Nucleus accumbens (tissue), 56 donors: ENCODE results near the gene CHADL.
A peak's percentile ranks its signal among the peaks of the same experiment; 100 is the strongest.

Experiments
- DNase-seq, 56 donors: peaks; one replicate each; lab custom pipeline; 2025; lab: John Stamatoyannopoulos, UW

Gene CHADL

GRCh38 chr22:41234815-41235695 lies 5.7 kb downstream of the CHADL start:
- DNase-seq: peak in 1 of 56 donors; percentile 20

- no peak for DNase-seq
These were observed 9.4 kb downstream of the CHADL start for GRCh38 chr22:41231369-41231768.

- no peak for DNase-seq
These were observed 10.3 kb downstream of the CHADL start for GRCh38 chr22:41230401-41230785.

GRCh38 chr22:41229730-41230400 lies 10.9 kb downstream of the CHADL start:
- DNase-seq: peak in 8 of 56 donors; percentile 12 to 42 (median 24)

DNA sequence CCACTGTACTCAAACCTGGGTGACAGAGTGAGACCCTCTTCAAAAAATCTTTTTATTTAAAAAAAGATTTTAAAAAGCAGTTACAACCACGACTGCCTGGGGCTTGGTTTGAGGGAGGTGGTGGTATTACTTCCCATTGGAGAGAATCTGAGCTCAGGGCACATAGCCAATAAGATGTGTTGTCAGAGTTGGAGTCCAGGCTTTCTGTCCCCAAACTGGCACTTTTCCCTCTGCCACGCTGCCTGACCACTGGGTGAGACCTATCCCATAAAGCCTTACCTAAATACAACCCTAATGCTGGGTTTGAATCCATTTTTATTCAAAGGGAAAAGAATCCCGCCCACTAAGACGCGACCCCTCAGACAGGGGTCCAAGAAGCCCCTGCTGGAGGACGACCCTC lies 11.5 kb downstream of the CHADL start:
- DNase-seq: no peak

GRCh38 chr22:41226723-41227655 lies 13.7 kb downstream of the CHADL start:
- peak in 5 of 56 donors; percentile 23 to 58 (median 33) for DNase-seq

- no peak for DNase-seq
These were observed 17.2 kb downstream of the CHADL start for GRCh38 chr22:41223535-41223934.

- DNase-seq: peak in 10 of 56 donors; percentile 15 to 46 (median 36)
These were observed 17.8 kb downstream of the CHADL start for GRCh38 chr22:41222846-41223507.

- DNase-seq: peak in 42 of 56 donors; percentile 18 to 78 (median 46)
These were observed 23.1 kb downstream of the CHADL start for GRCh38 chr22:41217553-41218157.

DNA sequence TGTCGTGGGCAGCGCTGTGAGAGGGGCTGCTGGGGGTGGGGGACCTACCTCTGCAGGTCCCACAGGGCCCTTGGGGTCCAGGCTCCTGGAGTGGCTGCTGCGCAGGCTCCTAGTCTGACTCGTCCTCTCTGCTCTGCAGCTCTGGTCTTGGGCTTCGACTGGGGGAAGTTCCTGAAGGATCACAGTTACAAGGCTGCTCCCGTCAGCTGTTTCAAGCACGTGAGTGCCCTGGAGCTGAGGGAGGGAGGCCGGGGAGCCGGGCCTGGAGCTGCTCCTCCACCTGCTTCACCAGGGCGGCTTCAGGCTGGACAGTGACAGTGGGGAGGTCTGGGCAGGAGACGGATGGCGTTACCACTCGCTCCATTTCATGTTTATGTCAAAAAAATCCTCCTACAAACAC lies 23.7 kb downstream of the CHADL start:
- DNase-seq: peak in 2 of 56 donors; percentile 31 to 41

- no peak for DNase-seq
These were observed 24.8 kb downstream of the CHADL start for GRCh38 chr22:41215926-41216325.

DNA sequence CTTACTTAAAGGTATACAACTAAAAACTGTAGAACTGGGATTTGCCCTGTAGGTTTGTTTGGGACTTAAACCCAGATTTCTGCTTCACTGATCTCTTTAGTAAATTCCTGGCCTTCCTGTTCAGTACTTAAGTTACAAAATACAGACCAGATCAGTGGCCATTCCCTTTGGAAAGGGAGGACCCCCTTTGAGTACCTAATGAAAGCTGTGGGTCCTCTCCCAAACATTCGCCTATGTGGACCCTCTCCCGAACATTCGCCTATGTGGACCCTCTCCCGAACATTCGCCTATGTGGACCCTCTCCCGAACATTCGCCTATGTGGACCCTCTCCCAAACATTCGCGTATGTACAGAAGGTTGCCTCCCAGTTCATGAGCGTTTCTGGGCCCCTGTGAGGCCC lies 25.3 kb downstream of the CHADL start:
- no peak for DNase-seq

GRCh38 chr22:41206719-41207118 lies 34.0 kb downstream of the CHADL start:
- DNase-seq: no peak

DNA sequence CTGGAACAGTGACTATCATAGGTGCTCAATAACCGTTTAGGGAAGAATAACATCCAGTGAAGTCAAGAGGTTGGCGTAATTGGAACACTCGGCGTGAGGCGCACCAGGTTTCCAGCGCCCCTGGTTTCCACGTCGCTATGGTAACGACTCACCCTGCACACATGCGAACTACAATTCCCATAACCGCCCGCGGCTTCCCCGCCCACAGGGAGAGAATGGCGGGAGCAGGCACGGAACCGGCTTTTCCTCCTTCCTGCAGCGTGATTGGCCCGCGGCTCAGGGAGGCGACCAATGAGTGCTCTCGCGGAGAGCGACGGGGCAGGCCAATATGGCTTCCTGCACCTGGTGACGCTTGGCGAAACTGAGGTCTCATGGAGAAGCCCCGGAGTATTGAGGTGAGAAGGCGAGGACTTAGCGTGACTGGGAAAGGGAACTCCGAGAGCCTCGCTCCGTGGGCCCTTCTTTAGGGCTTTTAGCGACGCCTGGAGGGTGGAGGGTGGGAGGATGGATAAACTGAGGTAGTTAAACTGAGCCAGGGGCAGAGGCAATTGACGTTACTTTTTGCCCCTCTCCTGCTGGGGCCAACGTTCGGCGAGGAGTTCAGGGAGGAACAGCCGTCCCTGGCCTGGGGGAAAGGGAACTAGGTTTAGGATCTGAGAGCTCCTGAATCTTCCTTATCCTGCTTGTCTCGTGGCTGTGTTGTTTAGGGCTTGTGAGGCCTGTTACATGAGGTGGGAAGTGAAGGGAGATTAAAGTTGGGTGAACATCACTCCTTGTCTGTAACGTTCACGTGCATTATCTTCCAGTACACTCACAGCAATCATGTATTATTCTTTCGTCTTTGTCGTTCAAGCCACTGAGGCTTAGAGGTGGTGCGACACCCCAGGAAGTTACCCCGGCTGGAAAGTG lies 35.5 kb downstream of the CHADL start, which contains the start of gene L3MBTL2:
L3MBTL2 (plus strand) TSS at position 321 of the 909 bp plus-strand sequence; CDS start at position 372, 51 bp downstream.
- peak; percentile 84 to 99 (median 96) for DNase-seq

DNA sequence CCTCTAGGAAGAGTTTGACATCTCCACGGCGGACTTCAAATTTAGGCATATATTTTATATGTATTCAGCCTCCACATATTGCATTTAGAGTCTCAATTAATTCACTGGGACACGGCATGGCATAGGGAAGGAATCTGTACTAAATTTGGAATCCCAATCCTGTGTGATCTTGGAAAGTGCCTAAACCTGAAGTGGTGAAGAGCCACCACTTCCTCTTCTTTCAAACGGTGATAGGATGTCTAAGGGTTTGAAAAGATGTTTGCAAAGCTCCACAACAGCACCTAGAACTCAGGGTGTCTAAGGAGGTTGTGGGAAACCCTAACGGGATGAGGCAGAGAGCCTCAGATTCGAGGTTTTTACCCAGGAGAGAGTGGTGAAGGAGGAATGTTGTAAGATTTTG lies 36.7 kb downstream of the CHADL start:
- DNase-seq: no peak

- no peak for DNase-seq
These were observed 37.6 kb downstream of the CHADL start for GRCh38 chr22:41203118-41203517.

GRCh38 chr22:41201141-41201540 lies 39.6 kb downstream of the CHADL start:
- DNase-seq: peak in 1 of 56 donors; percentile 21

DNA sequence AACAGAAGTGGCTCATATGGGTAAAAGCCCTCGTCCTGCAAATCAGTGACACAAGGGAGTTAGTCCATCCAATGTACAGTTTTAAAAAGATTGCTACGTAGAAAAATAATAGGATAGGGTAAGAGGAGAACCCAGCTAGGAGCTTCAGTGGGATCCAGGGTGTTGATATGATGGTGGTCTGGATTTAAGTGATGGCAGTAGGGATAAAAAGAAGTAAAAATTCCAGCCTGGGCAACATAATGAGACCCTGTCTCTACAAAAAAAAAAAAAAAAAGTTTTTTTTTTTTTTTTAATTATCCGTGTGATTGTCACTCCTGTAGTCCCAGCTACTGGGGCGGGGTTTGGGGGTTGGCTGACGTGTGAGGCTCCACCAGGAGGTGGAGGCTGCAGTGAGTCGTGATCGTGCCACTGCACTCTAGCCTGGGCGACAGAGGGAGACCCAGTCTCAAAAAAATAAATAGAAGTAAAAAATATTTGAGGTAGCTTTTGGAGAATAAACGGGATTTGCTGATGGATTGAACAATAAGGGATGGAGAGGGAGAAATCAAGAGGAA lies 42.6 kb downstream of the CHADL start:
- DNase-seq: peak in 19 of 56 donors; percentile 4 to 60 (median 18)
